PC-9 (cell line): ENCODE data around the gene SLC25A29.

Source experiments
- EZH2 ChIP-seq: fragments of 200-600 bp; sonication (generic); IDR thresholded peaks from 2 replicates; pipeline ENCODE4 v1.8.0; 2017; ENCODE audit warnings: antibody characterized with exemption, low read depth
- TF ChIP-seq, protein P1 (sequence below): fragments of 200-600 bp; sonication (generic); conservative IDR thresholded peaks from 2 replicates; pipeline ENCODE4 v1.6.1; 2017; ENCODE audit warnings: mixed run types, antibody characterized with exemption, mild to moderate bottlenecking, moderate library complexity

DNA sequence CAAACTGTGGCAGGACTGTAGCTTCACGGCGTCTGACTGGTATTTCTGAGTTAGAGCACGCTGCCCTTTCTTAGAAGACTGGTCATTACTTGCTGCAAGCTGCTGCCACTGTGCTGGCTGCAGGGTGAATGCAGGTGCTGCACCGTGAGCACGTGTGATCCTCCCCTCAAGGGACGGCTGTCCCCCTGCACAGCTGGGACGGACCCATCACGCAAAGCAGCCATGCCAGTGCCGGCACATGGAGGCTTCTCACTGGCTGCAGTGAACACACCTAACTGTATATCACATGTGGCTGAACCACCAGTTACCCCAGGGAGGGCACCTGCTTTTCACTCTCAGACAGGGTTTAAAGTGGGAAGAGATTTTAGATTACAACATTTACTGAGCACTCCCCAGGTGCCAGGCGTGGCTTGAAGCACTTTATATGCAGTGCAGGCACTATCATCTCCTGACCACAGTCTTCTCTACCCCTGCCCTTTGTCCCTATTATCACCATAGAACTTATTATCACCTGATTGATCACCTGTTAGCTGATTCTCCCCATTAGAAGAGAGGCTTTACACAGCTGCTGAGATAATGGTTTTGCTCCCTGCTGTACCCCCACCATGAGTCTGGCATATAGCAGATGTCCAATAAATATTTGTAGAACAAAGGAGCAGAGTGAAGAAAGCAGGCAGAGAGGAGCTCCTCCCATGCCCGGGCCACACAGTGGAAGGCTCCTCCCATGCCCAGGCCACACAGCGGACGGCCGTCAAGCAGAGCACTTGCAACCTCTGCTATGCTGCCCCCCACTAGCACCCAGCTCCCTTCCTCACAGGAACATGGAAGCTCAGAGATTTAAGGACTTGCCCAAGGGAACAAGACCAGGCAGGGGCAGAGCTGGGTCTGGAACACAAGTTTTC is 42.8 kb upstream of the SLC25A29 start:
- no peak for TF ChIP-seq EZH2
- TF ChIP-seq, protein P1, sequence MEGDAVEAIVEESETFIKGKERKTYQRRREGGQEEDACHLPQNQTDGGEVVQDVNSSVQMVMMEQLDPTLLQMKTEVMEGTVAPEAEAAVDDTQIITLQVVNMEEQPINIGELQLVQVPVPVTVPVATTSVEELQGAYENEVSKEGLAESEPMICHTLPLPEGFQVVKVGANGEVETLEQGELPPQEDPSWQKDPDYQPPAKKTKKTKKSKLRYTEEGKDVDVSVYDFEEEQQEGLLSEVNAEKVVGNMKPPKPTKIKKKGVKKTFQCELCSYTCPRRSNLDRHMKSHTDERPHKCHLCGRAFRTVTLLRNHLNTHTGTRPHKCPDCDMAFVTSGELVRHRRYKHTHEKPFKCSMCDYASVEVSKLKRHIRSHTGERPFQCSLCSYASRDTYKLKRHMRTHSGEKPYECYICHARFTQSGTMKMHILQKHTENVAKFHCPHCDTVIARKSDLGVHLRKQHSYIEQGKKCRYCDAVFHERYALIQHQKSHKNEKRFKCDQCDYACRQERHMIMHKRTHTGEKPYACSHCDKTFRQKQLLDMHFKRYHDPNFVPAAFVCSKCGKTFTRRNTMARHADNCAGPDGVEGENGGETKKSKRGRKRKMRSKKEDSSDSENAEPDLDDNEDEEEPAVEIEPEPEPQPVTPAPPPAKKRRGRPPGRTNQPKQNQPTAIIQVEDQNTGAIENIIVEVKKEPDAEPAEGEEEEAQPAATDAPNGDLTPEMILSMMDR: no peak
